HepG2 (cell line): ENCODE data around the gene PXK. TPM values are rescaled to one million over a fixed set of nuclear protein-coding genes. Genes with fewer than 3 reads are reported as not detected.

Experiments used
- AHR ChIP-seq: IDR thresholded peaks from 2 replicates; pipeline ENCODE4 v1.6.1; 2018; ENCODE audit warnings: missing genetic modification reagents, missing compliant biosample characterization
- EP300 ChIP-seq, 3 experiments: sonication (generic) in 1 of 3; formaldehyde crosslinking in 1 of 3; IDR thresholded peaks; 2 replicates each; pipeline versions ENCODE4 v1.5.1 to v1.6.1; 2011 to 2020; ENCODE audit warnings: low read depth in 2 of 3, low read length in 2 of 3, borderline replicate concordance in 1 of 3, improper control_type of control experiment in 1 of 3, mild to moderate bottlenecking in 1 of 3, missing genetic modification reagents in 1 of 3, moderate library complexity in 1 of 3
- FOXP4 ChIP-seq: sonication (generic); formaldehyde crosslinking; IDR thresholded peaks from 2 replicates; pipeline ENCODE4 v1.4.0; 2020; ENCODE audit warnings: missing genetic modification reagents
- NFYC ChIP-seq: IDR thresholded peaks from 2 replicates; pipeline ENCODE4 v1.6.1; 2016; ENCODE audit warnings: missing genetic modification reagents, missing compliant biosample characterization
- PAWR ChIP-seq: sonication (generic); formaldehyde crosslinking; IDR thresholded peaks from 2 replicates; pipeline ENCODE4 v1.4.0; 2020; ENCODE audit warnings: missing genetic modification reagents, mild to moderate bottlenecking, borderline replicate concordance
- POGZ ChIP-seq: sonication (generic); formaldehyde crosslinking; IDR thresholded peaks from 2 replicates; pipeline ENCODE4 v1.4.0; 2020; ENCODE audit warnings: mild to moderate bottlenecking, missing genetic modification reagents
- PPARG ChIP-seq: conservative IDR thresholded peaks from 2 replicates; pipeline ENCODE4 v1.6.1; 2016; ENCODE audit warnings: missing biosample characterization, missing genetic modification reagents
- TARDBP ChIP-seq: sonication (generic); formaldehyde crosslinking; IDR thresholded peaks from 2 replicates; pipeline ENCODE4 v1.8.0; 2022; ENCODE audit warnings: mild to moderate bottlenecking, missing genetic modification reagents
- XRCC5 ChIP-seq: fragments of 200-400 bp; formaldehyde crosslinking; optimal IDR thresholded peaks from 2 replicates; pipeline ENCODE3; 2017; ENCODE audit warnings: mild to moderate bottlenecking, low read length
- ZNF18 ChIP-seq: sonication (generic); formaldehyde crosslinking; IDR thresholded peaks from 2 replicates; pipeline ENCODE4 v1.8.0; 2022; ENCODE audit warnings: mild to moderate bottlenecking, missing genetic modification reagents; ENCODE audit not compliant: insufficient replicate concordance
- ZNF24 ChIP-seq: fragments of 450-650 bp; IDR thresholded peaks from 2 replicates; pipeline ENCODE4 v1.6.1; 2017; ENCODE audit warnings: antibody characterized with exemption, mild to moderate bottlenecking
- ZNF343 ChIP-seq: sonication (generic); formaldehyde crosslinking; IDR thresholded peaks from 2 replicates; pipeline ENCODE4 v1.4.0; 2020; ENCODE audit warnings: mild to moderate bottlenecking, missing genetic modification reagents
- ZNF576 ChIP-seq: sonication (generic); formaldehyde crosslinking; IDR thresholded peaks from 2 replicates; pipeline ENCODE4 v1.4.0; 2020; ENCODE audit warnings: mild to moderate bottlenecking, missing genetic modification reagents
- polyA plus RNA-seq, 8 experiments: library from polyadenylated mRNA; depleted of rRNA in 3 of 8; stranded (reverse) in 7 of 8; unstranded in 1 of 8; fragments of >200 nt; fragmentation: Illumina TruSeq in 4 of 8; extraction: Trizol in 4 of 8; gene quantifications; 2 replicates each; pipeline versions ENCODE4 v1.2.1 to v1.2.3, GENCODE V29; 2011 to 2016; ENCODE audit warnings: low read depth in 4 of 8, missing spikeins in 1 of 8, mixed read lengths in 1 of 8; ENCODE audit not compliant: insufficient read depth in 1 of 8
- total RNA-seq, 5 experiments: library from RNA; depleted of rRNA; stranded (reverse); fragments of >200 nt; fragmentation: Illumina TruSeq; extraction: Trizol; gene quantifications; 2 replicates each; pipeline ENCODE4 v1.2.3, GENCODE V29; 2016; ENCODE audit warnings: low read depth in 1 of 5
- TF ChIP-seq, protein P1 (sequence below), 2 experiments: sonication (generic) in 1 of 2; formaldehyde crosslinking in 1 of 2; IDR thresholded peaks; 2 replicates each; pipeline versions ENCODE4 v1.4.0 to v1.6.1; 2016 to 2020; ENCODE audit warnings: borderline replicate concordance in 1 of 2, low read depth in 1 of 2, mild to moderate bottlenecking in 1 of 2, missing genetic modification reagents in 1 of 2
- TF ChIP-seq, protein P2 (sequence below): sonication (generic); formaldehyde crosslinking; IDR thresholded peaks from 2 replicates; pipeline ENCODE4 v1.4.0; 2020; ENCODE audit warnings: low read depth, mild to moderate bottlenecking, missing genetic modification reagents
- TF ChIP-seq, protein P3 (sequence below): sonication (generic); formaldehyde crosslinking; IDR thresholded peaks from 2 replicates; pipeline ENCODE4 v1.5.1; 2020; ENCODE audit warnings: mild to moderate bottlenecking, missing genetic modification reagents, borderline replicate concordance

The PXK gene
- total and polyA plus RNA-seq, 2 of the 13 experiments (the other 11 are each of a cell fraction or from before 2014, with no cell fraction given): 6.4 to 18.6 TPM

DNA sequence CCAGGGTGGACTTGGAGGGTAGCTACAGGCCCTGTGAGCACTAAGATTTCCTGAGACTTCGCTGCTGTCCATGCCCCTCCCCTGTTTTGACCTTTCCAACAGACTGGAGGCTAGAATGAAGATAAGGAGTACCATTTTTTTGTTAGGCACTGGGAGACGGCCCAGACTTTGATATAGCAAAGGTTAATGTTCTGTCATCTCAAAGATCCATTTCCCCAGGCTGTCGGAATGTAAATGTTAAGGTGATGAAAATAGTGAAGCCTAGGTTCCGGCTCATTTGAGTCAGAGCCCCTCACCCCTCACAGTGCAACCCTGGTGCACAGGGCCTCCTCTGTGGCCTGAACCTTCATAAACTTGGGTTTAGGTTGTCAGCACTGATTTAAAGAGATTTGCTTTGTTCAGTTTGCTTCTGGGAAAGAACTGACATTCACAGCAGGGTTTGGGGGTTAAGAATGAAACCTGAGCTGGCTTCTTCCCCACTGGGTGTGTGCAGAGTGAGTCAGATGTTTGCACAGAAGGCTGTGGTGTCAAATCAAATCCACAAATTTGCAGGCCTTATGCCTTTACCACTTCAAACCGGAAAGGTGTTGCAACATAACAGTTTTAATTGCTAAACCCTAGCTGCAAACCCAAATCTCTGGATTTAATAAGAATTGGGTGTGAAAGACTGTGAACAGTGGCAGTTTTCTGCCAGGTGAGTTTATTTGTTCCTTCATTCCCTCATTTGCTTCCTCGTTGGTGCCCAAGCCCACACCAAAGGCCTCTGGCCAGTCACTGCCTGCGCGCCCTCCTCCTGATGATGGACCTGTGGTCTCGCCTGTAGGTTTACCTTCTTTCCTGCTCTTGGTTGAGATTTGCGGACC, 138.6 kb downstream of the PXK start (continued):
- TF ChIP-seq ZNF18 (CRISPR knock-in tag): peak; percentile 83
- TF ChIP-seq NFYC (CRISPR knock-in tag): no peak
- peak; percentile 81; the same call in 1 of the 2 replicates for TF ChIP-seq ZNF343 (CRISPR knock-in tag)
- TF ChIP-seq PAWR (CRISPR knock-in tag): no peak
- no peak for TF ChIP-seq POGZ (CRISPR knock-in tag)
- peak; percentile 81 to 92 for TF ChIP-seq EP300 (IDR thresholded peaks at IDR 0.05; ENCODE audit: low read depth in 2 of 2, low read length in 2 of 2)
- peak; percentile 84 for TF ChIP-seq EP300 (CRISPR knock-in tag; IDR thresholded peaks at IDR 0.05; ENCODE audit: borderline replicate concordance)
- peak; percentile 86 for TF ChIP-seq PPARG (CRISPR knock-in tag)
- TF ChIP-seq, protein P1, sequence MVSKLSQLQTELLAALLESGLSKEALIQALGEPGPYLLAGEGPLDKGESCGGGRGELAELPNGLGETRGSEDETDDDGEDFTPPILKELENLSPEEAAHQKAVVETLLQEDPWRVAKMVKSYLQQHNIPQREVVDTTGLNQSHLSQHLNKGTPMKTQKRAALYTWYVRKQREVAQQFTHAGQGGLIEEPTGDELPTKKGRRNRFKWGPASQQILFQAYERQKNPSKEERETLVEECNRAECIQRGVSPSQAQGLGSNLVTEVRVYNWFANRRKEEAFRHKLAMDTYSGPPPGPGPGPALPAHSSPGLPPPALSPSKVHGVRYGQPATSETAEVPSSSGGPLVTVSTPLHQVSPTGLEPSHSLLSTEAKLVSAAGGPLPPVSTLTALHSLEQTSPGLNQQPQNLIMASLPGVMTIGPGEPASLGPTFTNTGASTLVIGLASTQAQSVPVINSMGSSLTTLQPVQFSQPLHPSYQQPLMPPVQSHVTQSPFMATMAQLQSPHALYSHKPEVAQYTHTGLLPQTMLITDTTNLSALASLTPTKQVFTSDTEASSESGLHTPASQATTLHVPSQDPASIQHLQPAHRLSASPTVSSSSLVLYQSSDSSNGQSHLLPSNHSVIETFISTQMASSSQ (IDR thresholded peaks at IDR 0.05; ENCODE audit: low read depth): 0 out of 2 replicates have a peak, but pooled peaks have one; percentile 67
- TF ChIP-seq, protein P1 (CRISPR knock-in tag; IDR thresholded peaks at IDR 0.05; ENCODE audit: borderline replicate concordance): peak; percentile 48; the same call in 1 of the 2 replicates
- TF ChIP-seq ZNF24: no peak
- TF ChIP-seq XRCC5: peak; percentile 50
- TF ChIP-seq ZNF576 (CRISPR knock-in tag): no peak
- TF ChIP-seq TARDBP (CRISPR knock-in tag): peak; percentile 29; the same call in 1 of the 2 replicates
- no peak for TF ChIP-seq AHR
- TF ChIP-seq, protein P2, sequence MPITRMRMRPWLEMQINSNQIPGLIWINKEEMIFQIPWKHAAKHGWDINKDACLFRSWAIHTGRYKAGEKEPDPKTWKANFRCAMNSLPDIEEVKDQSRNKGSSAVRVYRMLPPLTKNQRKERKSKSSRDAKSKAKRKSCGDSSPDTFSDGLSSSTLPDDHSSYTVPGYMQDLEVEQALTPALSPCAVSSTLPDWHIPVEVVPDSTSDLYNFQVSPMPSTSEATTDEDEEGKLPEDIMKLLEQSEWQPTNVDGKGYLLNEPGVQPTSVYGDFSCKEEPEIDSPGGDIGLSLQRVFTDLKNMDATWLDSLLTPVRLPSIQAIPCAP (CRISPR knock-in tag): no peak
- TF ChIP-seq FOXP4 (CRISPR knock-in tag): peak; percentile 96
- TF ChIP-seq, protein P3, sequence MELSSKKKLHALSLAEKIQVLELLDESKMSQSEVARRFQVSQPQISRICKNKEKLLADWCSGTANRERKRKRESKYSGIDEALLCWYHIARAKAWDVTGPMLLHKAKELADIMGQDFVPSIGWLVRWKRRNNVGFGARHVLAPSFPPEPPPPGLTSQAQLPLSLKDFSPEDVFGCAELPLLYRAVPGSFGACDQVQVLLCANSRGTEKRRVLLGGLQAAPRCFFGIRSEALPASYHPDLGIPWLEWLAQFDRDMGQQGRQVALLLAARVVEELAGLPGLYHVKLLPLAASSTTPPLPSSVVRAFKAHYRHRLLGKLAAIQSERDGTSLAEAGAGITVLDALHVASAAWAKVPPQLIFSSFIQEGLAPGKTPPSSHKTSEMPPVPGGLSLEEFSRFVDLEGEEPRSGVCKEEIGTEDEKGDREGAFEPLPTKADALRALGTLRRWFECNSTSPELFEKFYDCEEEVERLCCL (CRISPR knock-in tag): no peak; the same call in 1 of the 2 replicates
